ENCODE measurements around the gene SUN5.

The SUN5 gene

DNA sequence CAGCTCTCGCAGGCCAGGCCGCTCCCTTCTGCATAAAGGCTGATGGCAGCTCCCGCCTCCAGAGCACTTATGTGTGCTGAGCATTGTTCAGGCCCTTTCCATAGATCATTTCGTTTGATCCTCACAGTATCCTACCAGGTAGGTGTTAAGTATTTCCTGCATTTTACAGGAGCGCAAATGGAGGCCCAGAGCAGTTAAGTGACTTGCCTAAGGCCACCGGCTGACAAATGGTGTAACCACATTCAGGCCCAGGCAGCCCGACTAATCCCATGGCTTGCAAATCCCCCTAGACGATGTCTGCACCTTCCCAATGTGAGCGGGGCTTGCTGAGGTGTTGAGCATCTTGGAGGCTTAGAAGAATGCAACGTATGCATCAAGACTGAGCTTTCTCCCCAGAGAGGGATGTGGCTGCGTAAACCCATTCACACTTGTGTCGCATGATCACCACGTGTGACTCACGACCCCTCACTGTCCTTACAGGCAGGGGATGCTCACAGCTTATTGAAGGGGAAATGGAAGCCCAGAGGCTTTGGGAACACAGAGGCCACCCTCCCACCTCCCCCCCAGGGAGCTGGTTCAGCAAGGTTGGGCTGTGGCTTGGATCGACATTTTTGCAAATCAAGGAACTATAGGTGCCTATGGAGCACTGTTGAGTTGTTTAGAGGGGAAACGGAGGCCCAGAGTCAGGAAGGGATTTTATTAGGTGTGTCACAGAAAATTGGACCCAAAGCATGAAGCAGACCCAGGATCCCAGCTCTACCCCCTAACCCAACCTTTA, 10.3 kb upstream of the SUN5 start:
- DNase-seq (ENCODE audit: low spot score) = no peak

- no peak for DNase-seq (ENCODE audit: low spot score)
Observed at GRCh38 chr20:33013701-33014326, 9.6 kb upstream of the SUN5 start.

GRCh38 chr20:33012327-33013189, 8.3 kb upstream of the SUN5 start:
- no peak for DNase-seq (ENCODE audit: low spot score)

GRCh38 chr20:33010674-33011449, 6.6 kb upstream of the SUN5 start:
- no peak for DNase-seq (ENCODE audit: low spot score)

GRCh38 chr20:33010133-33010504, 5.9 kb upstream of the SUN5 start:
- DNase-seq (ENCODE audit: low spot score) = no peak

DNA sequence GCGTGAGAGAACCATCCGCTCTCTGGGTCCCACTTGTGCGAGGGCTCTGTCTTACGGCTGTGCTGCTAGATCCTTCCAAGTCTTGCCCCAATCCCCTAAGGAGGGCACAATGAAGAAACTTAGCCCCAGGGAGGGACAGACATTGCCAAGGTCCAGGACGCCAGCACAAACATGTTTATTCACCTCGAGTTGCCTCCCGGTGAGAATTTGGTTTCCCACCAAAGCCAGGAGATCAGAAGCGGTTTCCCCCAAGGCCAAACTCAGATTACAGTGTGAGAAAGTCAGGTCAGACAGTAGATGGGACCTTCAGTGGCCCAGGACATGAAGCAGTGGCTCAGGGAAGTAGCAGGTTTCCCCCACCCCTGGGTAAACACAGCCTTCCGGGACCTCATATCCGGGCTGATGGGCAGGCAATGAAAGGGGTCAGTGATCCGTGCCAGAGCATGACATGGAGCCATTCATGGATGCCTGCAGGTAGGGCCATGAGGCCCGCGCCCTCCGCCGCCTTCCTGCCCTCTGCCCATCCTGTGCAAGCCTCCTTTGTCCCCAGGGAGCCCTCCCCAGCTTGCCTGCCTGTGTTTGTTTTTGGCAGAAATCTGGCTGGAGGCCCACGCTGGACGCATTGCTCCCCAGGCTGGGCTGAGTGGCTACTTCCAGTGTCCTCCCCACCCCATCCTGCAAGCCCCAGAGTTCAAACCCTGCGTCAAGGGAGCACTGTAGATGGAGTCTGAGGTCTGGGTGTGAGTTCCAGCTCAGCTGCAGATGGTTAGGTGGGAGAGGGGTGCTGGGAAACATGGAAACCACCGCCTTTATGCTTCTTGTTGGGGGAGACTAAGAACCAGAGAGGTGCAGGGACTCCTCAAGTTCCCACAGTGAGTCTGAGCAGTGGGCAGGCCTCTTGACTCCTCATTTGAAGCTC, 5.2 kb upstream of the SUN5 start:
- DNase-seq (ENCODE audit: low spot score) = no peak

DNA sequence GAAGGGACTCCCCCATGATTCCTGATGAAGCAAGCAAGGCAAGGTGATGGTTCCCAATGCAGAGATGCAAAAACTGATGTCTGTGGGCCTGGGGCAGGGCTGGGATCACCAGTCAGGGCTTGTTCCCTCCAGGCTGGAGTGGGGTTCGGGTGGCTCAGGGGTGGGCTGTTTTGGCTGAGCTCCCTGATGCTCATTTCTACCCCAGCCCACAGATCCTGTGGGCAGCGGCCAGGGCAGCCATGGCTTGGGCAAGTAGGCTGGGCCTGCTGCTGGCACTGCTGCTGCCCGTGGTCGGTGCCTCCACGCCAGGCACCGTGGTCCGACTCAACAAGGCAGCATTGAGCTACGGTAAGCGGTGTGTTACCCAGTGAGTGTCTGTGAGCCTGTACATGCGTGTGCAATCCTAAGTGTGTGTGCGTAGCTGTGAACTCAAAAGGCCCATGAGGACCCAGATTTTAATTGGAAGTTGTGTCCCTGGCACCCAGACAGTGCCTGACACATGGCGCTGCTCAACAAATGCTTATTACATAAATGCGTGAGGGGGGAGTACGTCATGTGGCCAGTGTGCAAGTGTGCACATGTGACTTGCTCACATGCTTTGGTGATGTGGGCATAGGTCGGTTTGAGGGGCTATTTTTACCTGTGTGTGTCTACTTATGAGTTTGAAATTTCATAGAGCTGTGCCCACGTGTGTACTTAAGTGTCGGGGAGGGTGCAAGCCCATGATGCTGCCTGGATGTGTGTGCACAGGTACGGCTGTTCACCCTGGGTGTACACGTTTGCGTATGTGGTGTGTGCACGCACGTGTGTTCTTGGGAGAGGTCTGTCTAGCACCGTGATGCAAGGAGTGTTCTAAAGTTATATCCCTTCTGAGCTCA, 4.3 kb upstream of the SUN5 start:
- no peak for DNase-seq (ENCODE audit: low spot score)

- DNase-seq (ENCODE audit: low spot score) = no peak
Observed at GRCh38 chr20:33007376-33008335, 3.4 kb upstream of the SUN5 start, which contains the start of gene BPIFB2. Gene BPIFB2 (plus strand): TSS chr20:33007704. CDS start chr20:33008575, 871 bp downstream.

DNA sequence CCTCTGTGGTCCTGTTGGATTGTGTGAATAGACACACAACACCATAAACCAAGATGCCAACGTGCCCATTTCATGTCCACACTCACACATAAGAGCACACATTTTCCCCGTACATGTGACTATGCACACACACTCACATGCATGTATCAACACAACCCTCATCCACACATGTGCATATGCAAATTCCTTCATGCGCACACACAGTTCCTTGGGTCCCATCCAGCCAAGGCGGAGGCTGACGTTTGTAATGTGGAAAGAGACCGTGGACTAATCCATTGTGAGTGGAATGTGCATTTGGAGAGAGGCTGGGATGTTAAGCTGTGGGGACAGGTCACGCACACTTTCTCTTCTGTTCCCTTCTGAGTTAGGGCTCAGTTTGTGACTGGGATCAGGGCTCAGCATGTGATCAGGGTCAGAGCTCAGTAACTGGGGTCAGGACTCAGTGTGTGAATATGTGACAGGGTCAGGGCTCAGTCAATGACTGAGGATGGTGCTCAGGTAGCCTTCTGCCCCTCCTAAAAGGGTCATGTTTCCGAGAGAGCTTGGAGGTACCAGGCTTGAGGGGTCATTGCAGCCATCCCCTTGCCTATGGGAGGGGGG, 2.6 kb upstream of the SUN5 start:
- DNase-seq (ENCODE audit: low spot score) = no peak

DNA sequence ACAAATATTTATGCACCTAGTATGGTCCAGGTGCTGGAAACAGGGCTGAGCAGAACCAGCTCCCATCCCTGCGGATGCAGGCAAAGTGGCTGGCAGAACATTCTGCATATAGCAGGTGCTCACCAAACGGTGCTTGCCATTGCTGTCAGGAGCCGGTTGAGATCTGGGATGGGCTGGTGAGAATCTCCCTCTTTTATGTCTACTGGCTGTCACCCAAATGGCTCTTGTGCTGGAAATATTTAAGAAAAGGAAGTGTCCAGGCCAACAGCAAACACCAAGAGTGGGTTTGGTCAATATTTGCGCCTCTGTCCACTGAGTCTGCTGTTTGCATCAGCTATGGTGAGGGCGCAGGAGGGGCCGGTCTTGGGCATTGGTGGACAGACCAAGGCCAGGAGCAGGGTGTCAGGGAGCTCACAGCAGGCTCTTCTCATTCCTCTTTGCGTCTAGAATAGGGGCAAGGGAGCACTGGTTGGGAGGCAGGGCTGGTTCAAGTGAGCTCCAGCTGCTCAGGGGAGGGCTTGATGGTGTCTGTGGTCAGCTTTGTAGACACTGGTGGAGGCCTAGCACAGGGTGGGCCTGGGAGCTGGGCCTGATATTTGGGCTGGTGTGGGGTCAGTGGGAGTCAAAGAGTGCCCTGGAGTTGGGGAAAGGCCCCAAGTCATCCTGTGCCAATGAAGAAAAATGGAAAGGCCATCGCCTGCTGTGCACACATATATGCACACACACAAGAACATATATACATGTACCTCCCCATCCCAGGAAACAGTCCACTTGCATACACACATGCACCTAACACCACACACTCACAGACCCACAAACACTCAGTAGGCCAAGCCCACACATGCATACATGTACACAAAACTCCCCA, 1.9 kb upstream of the SUN5 start:
- DNase-seq (ENCODE audit: low spot score) = no peak

- DNase-seq (ENCODE audit: low spot score) = no peak
Observed at GRCh38 chr20:33005132-33005566, 916 bp upstream of the SUN5 start.

DNA sequence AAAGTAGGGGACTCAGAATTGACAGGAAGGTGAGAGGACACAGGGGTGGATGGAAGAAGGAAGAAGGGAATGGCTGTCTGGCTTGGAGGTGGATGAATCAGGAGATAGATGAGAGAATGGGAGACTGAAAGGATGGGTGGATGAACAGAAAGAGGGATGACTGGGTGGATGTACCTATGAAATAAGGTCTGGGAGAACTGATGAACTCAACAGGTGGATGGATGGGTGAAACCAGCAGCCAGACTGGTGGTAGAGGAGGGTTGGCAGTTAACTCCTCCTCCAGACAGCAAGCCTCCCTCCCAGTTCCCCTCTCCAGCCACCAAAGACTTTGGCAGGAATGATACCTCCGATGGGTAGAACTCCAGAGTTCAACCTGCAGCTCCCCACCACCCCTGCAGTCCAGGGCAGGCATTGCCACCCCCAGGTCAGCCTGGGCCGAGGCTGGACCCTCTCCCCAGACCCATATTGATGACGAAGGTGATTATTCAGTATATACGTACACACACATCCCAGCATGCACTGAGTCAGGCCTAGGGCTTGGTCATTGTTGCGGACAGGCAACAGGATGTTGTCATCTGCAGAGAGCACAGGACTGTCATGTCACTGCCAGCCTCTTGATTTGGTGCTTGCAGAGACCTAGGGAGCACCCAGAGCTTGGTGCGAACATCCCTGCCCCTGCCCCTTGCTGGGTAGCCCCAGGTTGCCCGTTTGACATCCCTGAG, 2.0 kb downstream of the SUN5 start:
- DNase-seq (ENCODE audit: low spot score) = no peak

DNA sequence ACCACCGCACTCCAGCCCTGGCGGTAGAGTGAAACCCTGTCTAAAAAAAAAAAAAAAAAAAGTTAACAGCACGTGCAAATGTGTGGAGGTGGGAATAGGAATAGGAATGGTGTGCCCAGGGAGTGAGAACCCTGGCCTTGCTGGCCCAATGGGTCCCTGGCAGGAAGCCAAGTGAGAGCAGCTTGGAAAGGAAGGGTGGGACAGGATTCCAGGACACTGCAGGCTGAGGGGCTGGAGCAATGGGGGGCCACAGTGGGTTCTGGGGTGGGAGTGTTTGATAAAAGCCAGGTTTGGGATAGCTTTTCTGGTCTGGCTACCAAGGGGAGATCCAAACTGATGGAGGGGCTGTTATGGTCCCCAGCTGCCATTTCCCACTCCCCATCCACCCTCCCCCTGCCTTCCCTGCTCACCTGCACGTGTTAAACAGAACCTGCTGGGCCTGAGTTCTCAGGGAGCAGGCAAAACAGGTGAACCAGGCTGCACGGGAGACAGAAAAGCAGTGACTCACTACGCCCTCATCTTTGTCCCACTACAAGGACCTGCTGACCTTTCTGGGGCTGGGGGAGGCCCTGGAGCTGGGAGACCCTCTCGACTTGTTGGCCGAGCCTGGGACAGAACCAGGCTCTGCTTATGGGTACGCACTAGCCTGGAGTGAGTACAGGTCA, 3.3 kb downstream of the SUN5 start:
- no peak for DNase-seq (ENCODE audit: low spot score)

DNA sequence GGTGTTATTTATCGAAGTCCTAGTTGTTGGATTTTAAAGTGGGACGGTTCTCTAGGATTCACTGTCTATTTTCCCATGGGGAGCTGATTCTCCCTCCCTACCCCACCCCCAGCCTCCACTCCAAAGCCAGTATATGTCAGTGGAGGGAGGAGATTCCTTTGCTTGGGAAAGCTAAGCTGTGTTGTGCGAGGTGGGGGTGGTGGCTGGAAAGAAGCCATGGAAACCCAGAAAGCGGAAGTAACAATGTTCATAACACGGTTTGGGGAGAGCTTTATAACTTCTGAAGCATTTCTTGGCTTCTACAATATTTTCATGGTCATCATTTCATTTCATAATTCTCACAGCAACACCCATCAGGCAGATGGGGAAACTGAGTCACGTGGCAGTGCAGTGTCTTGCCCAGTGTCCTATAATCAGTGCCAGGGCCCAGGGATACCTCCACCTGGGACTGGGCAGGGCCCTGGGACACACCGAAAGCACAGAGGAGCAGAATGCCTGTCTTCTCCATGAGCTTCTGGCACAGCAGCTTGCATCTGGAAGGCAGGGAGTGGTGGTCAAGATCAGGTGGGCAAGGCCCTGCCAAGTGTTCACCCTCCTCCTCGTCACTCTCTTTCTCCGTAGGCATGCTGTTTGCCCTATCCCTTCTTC, 4.5 kb downstream of the SUN5 start:
- DNase-seq (ENCODE audit: low spot score) = no peak

- DNase-seq (ENCODE audit: low spot score) = no peak
Observed at GRCh38 chr20:32997431-32997830, 6.8 kb downstream of the SUN5 start.
